PFSK-1 (cell line): ENCODE results near the gene TRAPPC10.

Experiments used
- FOXP2 ChIP-seq: optimal IDR thresholded peaks from 2 replicates; pipeline ENCODE3; 2011; ENCODE audit warnings: borderline replicate concordance, control low read depth, inconsistent platforms; ENCODE audit not compliant: insufficient read depth; ENCODE audit errors: extremely low read length, extremely low read depth
- POLR2AphosphoS5 ChIP-seq: IDR thresholded peaks from 2 replicates; pipeline ENCODE4 v1.6.1; 2012; ENCODE audit warnings: low read depth, mild to moderate bottlenecking, control low read depth, low read length, moderate library complexity
- SIN3A ChIP-seq: IDR thresholded peaks from 2 replicates; pipeline ENCODE4 v1.6.1; 2012; ENCODE audit warnings: mild to moderate bottlenecking, low read length, moderate library complexity, borderline replicate concordance; ENCODE audit not compliant: insufficient read depth
- TAF1 ChIP-seq: IDR thresholded peaks from 2 replicates; pipeline ENCODE4 v1.6.1; 2012; ENCODE audit warnings: low read length, control low read depth, borderline replicate concordance; ENCODE audit not compliant: insufficient read depth
- TF ChIP-seq, protein P1 (sequence below), 2 experiments: IDR thresholded peaks; 2 replicates each; pipeline versions ENCODE4 v1.6.1 to v1.8.0; 2011 to 2012; ENCODE audit warnings: low read depth in 2 of 2, low read length in 2 of 2, control low read depth in 1 of 2, inconsistent platforms in 1 of 2, mild to moderate bottlenecking in 1 of 2, moderate library complexity in 1 of 2; ENCODE audit not compliant: insufficient read depth in 1 of 2

The TRAPPC10 gene

DNA sequence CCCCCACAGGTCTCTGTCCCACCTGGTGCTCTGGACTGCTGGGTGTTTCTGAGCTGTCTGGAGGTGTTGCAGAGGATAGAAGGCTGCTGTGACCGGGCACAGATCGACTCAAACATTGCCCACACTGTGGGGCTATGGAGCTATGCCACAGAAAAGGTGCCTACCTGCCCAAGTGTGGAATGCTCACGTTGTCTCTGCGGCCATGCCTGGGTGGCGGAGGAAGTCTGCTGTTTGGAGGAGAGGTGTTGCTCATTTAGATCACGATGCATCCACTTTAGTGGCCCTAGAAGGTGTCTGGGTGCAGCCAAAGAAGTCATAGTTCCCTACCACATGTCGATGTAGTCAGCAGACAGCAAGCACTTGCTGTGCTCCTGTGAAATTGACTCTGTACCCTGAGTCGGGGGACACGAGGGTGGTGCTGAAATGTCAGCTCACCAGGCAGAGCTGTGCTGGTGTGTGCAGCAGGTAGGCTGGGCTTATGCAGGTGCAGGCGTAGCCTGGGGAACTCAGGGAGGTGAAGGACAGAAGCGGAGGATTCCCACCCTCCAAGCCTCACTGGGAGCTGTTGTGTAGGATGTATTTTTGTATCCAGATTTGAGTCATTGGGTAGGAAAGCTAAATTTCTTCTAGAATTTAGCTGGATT lies 62.3 kb downstream of the TRAPPC10 start:
- no peak for TF ChIP-seq FOXP2
- TF ChIP-seq, protein P1, sequence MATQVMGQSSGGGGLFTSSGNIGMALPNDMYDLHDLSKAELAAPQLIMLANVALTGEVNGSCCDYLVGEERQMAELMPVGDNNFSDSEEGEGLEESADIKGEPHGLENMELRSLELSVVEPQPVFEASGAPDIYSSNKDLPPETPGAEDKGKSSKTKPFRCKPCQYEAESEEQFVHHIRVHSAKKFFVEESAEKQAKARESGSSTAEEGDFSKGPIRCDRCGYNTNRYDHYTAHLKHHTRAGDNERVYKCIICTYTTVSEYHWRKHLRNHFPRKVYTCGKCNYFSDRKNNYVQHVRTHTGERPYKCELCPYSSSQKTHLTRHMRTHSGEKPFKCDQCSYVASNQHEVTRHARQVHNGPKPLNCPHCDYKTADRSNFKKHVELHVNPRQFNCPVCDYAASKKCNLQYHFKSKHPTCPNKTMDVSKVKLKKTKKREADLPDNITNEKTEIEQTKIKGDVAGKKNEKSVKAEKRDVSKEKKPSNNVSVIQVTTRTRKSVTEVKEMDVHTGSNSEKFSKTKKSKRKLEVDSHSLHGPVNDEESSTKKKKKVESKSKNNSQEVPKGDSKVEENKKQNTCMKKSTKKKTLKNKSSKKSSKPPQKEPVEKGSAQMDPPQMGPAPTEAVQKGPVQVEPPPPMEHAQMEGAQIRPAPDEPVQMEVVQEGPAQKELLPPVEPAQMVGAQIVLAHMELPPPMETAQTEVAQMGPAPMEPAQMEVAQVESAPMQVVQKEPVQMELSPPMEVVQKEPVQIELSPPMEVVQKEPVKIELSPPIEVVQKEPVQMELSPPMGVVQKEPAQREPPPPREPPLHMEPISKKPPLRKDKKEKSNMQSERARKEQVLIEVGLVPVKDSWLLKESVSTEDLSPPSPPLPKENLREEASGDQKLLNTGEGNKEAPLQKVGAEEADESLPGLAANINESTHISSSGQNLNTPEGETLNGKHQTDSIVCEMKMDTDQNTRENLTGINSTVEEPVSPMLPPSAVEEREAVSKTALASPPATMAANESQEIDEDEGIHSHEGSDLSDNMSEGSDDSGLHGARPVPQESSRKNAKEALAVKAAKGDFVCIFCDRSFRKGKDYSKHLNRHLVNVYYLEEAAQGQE (IDR thresholded peaks at IDR 0.05; ENCODE audit: insufficient read depth in 1 of 2, low read depth in 2 of 2, low read length in 2 of 2), result no peak
- TF ChIP-seq TAF1, result no peak
- TF ChIP-seq POLR2AphosphoS5, result no peak

DNA sequence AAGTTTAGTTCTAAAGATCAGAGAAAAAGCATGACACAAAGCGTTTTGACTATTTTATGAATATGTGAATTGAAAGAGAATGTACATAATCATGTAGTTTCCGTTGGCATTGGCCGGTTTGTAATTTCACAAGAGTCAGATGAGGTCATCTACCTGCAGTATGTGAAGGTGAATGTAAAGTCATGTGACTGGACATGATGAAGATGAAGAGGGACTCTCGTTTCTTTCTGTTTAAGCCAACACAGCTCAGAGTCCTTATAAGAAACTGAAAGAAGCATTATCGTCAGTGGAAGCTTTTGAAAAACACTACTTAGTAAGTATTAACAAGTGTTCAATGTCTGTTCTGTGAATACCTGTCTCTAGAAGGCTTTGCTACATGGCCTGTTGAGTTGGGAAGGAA lies 64.2 kb downstream of the TRAPPC10 start:
- TF ChIP-seq POLR2AphosphoS5 (no peak), TAF1 (no peak), SIN3A (no peak), FOXP2 (no peak)
- TF ChIP-seq, protein P1 (IDR thresholded peaks at IDR 0.05; ENCODE audit: insufficient read depth in 1 of 2, low read depth in 2 of 2, low read length in 2 of 2), result no peak

DNA sequence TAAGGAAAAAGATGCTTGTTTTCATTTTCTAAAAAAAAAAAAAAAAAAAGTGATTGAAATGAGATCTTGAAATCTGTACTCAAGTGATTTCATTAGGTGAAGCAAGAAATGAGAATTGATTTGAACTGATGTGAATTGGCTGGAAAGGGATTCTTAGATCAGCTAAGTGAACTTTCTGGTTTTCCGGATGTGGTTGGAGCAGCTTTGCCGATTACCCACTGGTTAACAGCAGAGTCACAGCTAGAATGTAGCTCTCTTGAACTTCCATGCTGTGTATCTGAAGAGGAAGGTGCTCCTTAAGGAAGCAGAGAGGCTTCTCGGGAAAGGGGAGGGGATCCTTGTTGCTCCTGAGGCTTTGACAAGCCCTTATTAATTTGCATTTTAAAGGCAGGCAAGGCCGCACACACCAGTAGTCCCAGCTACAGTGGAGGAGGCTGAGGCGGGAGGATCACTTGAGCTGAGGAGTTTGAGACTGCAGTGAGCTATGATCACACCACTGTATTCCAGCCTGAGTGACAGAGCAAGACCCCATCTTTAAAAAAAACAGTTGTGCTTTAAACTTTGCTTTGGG lies 66.4 kb downstream of the TRAPPC10 start:
- TF ChIP-seq TAF1, result no peak
- TF ChIP-seq POLR2AphosphoS5, result no peak
- TF ChIP-seq, protein P1 (IDR thresholded peaks at IDR 0.05; ENCODE audit: insufficient read depth in 1 of 2, low read depth in 2 of 2, low read length in 2 of 2), result no peak
- TF ChIP-seq FOXP2, result no peak
- no peak for TF ChIP-seq SIN3A

DNA sequence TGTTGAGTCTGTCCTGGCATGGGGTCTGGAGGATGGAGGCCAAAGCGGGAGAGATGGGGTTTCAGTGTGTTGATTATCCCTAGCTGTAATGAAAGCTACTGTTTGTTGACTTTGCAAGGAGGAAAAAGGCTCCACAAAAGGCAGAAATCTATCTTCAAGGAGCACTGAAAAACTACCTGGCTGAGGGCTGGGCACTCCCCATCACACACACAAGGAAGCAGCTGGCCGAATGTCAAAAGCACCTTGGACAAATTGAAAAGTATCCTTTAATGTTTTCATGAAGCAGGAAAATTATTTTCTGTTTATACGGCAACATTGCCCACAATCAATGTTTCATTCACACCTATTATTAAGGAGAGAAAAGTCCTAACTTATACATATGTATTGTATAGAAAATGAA lies 67.3 kb downstream of the TRAPPC10 start:
- TF ChIP-seq POLR2AphosphoS5 (no peak), TAF1 (no peak), FOXP2 (no peak), SIN3A (no peak)
- TF ChIP-seq, protein P1 (IDR thresholded peaks at IDR 0.05; ENCODE audit: insufficient read depth in 1 of 2, low read depth in 2 of 2, low read length in 2 of 2), result no peak

DNA sequence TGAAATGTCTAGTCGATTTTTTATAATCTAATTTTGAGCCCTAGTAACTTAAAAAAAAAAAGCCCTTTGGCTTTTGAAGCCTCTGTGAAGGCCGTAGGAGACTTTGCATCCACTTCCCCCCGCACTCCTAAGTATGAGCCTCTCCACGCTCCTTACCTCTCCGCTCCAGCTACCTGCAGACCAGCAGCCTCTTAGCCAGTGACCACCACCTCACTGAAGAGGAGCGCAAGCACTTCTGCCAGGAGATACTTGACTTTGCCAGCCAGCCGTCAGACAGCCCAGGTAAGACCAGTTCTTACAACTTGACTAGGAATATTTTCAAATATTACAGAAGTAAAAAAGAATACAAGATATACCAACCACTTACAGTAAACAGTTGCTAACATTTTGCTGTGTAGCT lies 67.7 kb downstream of the TRAPPC10 start:
- TF ChIP-seq TAF1, result no peak
- TF ChIP-seq, protein P1 (IDR thresholded peaks at IDR 0.05; ENCODE audit: insufficient read depth in 1 of 2, low read depth in 2 of 2, low read length in 2 of 2), result no peak
- no peak for TF ChIP-seq FOXP2
- TF ChIP-seq POLR2AphosphoS5, result no peak
- no peak for TF ChIP-seq SIN3A
